ENCODE results near the gene TEDDM1. TPM values are rescaled to one million over a fixed set of nuclear protein-coding genes. Genes with fewer than 3 reads are reported as not detected.

Gene TEDDM1
- total and polyA plus RNA-seq, 4 donors = 0.08 TPM; not detected in 3

DNA sequence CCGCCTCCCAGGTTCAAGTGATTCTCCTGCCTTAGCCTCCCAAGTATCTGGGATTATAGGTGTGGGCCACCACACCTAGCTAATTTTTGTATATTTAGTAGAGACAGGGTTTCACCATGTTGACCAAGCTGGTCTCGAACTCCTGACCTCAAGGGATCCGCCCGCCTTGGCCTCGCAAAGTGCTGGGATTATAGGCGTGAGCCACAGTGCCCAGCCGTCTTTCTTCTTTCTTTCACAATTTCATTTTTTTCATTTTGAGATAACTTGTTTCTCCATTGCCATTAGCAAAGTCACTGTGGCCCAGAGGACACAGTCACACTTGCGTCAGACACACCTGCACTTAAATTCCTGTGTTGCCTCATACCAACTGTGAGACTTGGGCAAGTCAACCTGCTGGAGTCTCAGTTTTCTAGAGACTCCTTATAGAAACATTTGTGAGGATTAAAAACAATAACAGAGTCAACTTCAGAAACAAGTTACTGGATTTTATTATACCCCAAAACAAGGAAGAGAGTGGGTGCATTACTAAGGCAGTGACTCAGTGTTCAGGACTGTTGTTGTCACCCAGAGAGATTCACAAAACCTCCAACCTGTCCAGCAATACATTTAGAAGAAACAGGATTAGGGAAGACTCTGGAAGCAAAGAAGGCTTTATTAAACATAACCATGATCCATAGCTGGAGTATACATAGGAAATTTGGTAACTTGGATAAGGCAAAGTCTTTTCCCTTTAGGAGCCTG, 2.6 kb downstream of the TEDDM1 start:
- Histone ChIP-seq H3K27me3 (ENCODE audit: control insufficient read depth in 4 of 4, insufficient read depth in 4 of 4, low read length in 3 of 4) (no peaks in the 10 kb centered on the region), H3K27ac (ENCODE audit: low read depth in 1 of 2, low read length in 2 of 2) (no peak overlapping the region), H3K4me1 (ENCODE audit: control insufficient read depth in 4 of 4, insufficient read depth in 4 of 4, low read length in 3 of 4) (peaks cover 0 to 7% (median 5%) of the 10 kb centered on the region in 4 donors), H3K9me3 (ENCODE audit: control insufficient read depth in 4 of 4, low read length in 3 of 4) (no peaks in the 10 kb centered on the region), H3K9ac (ENCODE audit: low read depth in 1 of 2, low read length in 2 of 2) (no peak overlapping the region), H3K4me3 (ENCODE audit: low read depth in 1 of 3, low read length in 3 of 3) (no peak overlapping the region), H3K36me3 (ENCODE audit: control insufficient read depth in 4 of 4, insufficient read depth in 3 of 4, low read depth in 1 of 4, low read length in 3 of 4) (no peaks in the 10 kb centered on the region)
- DNase-seq (ENCODE audit: low spot score) = no peak
- 88% methylated on average over 8 of the region's 8 CpGs for WGBS
- peak; percentile 32 to 38 for TF ChIP-seq HNF4A (conservative IDR thresholded peaks at IDR 0.05)
- no peak for TF ChIP-seq RXRA (IDR thresholded peaks at IDR 0.05)
- no peak for TF ChIP-seq JUND (IDR thresholded peaks at IDR 0.05)

DNA sequence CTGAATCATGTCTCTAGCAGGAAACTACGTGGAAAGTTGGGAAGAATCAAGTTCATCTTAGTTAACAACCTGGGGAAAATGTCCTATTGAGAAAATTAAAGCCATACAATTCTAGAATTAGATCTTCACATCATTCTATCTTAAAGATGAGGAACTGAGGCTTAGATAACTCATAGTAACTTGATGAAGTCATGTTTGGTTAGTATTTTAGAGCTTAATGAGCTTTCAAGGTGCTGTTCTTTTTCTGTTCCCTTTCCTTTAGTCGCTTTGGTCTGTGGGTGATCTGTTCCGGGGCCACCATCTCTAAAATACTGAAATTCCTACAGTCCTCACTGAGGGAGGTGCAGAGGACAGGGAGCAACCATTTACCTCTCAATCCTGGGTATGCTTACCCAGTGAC, 4.6 kb downstream of the TEDDM1 start:
- DNase-seq (ENCODE audit: low spot score) = no peak
- no peaks in the 10 kb centered on the region for H3K27me3 ChIP-seq (ENCODE audit: control insufficient read depth in 4 of 4, insufficient read depth in 4 of 4, low read length in 3 of 4)
- H3K4me1 ChIP-seq (ENCODE audit: control insufficient read depth in 4 of 4, insufficient read depth in 4 of 4, low read length in 3 of 4) = peaks cover 0 to 10% (median 7%) of the 10 kb centered on the region in 4 donors
- 91% methylated on average over 3 of the region's 3 CpGs for WGBS
- H3K36me3 ChIP-seq (ENCODE audit: control insufficient read depth in 4 of 4, insufficient read depth in 3 of 4, low read depth in 1 of 4, low read length in 3 of 4) = no peaks in the 10 kb centered on the region
- H3K27ac ChIP-seq (ENCODE audit: low read depth in 1 of 2, low read length in 2 of 2) = no peak overlapping the region
- no peaks in the 10 kb centered on the region for H3K9me3 ChIP-seq (ENCODE audit: control insufficient read depth in 4 of 4, low read length in 3 of 4)
- no peak overlapping the region for H3K4me3 ChIP-seq (ENCODE audit: low read depth in 1 of 3, low read length in 3 of 3)
- H3K9ac ChIP-seq (ENCODE audit: low read depth in 1 of 2, low read length in 2 of 2) = peak overlapping the region in 1 of 2 donors; percentile 17
- no peak for TF ChIP-seq JUND (IDR thresholded peaks at IDR 0.05)
- TF ChIP-seq NR2F2 (IDR thresholded peaks at IDR 0.05) = no peak
- no peak for TF ChIP-seq RXRA (IDR thresholded peaks at IDR 0.05)
- TF ChIP-seq, protein P1, sequence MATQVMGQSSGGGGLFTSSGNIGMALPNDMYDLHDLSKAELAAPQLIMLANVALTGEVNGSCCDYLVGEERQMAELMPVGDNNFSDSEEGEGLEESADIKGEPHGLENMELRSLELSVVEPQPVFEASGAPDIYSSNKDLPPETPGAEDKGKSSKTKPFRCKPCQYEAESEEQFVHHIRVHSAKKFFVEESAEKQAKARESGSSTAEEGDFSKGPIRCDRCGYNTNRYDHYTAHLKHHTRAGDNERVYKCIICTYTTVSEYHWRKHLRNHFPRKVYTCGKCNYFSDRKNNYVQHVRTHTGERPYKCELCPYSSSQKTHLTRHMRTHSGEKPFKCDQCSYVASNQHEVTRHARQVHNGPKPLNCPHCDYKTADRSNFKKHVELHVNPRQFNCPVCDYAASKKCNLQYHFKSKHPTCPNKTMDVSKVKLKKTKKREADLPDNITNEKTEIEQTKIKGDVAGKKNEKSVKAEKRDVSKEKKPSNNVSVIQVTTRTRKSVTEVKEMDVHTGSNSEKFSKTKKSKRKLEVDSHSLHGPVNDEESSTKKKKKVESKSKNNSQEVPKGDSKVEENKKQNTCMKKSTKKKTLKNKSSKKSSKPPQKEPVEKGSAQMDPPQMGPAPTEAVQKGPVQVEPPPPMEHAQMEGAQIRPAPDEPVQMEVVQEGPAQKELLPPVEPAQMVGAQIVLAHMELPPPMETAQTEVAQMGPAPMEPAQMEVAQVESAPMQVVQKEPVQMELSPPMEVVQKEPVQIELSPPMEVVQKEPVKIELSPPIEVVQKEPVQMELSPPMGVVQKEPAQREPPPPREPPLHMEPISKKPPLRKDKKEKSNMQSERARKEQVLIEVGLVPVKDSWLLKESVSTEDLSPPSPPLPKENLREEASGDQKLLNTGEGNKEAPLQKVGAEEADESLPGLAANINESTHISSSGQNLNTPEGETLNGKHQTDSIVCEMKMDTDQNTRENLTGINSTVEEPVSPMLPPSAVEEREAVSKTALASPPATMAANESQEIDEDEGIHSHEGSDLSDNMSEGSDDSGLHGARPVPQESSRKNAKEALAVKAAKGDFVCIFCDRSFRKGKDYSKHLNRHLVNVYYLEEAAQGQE (IDR thresholded peaks at IDR 0.05) = no peak
- no peak for TF ChIP-seq HNF4G (IDR thresholded peaks at IDR 0.05)
- TF ChIP-seq, protein P2, sequence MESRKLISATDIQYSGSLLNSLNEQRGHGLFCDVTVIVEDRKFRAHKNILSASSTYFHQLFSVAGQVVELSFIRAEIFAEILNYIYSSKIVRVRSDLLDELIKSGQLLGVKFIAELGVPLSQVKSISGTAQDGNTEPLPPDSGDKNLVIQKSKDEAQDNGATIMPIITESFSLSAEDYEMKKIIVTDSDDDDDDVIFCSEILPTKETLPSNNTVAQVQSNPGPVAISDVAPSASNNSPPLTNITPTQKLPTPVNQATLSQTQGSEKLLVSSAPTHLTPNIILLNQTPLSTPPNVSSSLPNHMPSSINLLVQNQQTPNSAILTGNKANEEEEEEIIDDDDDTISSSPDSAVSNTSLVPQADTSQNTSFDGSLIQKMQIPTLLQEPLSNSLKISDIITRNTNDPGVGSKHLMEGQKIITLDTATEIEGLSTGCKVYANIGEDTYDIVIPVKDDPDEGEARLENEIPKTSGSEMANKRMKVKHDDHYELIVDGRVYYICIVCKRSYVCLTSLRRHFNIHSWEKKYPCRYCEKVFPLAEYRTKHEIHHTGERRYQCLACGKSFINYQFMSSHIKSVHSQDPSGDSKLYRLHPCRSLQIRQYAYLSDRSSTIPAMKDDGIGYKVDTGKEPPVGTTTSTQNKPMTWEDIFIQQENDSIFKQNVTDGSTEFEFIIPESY (IDR thresholded peaks at IDR 0.05) = no peak
- TF ChIP-seq GABPA (IDR thresholded peaks at IDR 0.05 in 1 of 2, conservative IDR thresholded peaks at IDR 0.05 in 1 of 2) = no peak
- TF ChIP-seq, protein P3, sequence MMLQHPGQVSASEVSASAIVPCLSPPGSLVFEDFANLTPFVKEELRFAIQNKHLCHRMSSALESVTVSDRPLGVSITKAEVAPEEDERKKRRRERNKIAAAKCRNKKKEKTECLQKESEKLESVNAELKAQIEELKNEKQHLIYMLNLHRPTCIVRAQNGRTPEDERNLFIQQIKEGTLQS (IDR thresholded peaks at IDR 0.05) = no peak
- TF ChIP-seq, protein P4, sequence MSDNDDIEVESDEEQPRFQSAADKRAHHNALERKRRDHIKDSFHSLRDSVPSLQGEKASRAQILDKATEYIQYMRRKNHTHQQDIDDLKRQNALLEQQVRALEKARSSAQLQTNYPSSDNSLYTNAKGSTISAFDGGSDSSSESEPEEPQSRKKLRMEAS (IDR thresholded peaks at IDR 0.05) = no peak
- no peak for TF ChIP-seq FOXA1 (IDR thresholded peaks at IDR 0.05)
